ENCODE results near the gene NAA15. TPM values are rescaled to one million over a fixed set of nuclear protein-coding genes. Genes with fewer than 3 reads are reported as not detected.

NAA15 gene
- total and polyA plus RNA-seq, 2 donors (not counting 3 experiments of a cell fraction or from before 2014, with no cell fraction given), result 4.5 to 67.9 TPM

- Histone ChIP-seq H3K27ac (ENCODE audit: insufficient read depth, low read depth, low read length) (no peak overlapping the region), H3K4me1 (ENCODE audit: control insufficient read depth, extremely low read depth, insufficient read depth, low read length) (peaks cover 12% of the 10 kb centered on the region), H3K9me3 (replicated peaks; ENCODE audit: control insufficient read depth, insufficient read depth, low read length) (no peaks in the 10 kb centered on the region), H3K4me2 (ENCODE audit: insufficient read depth, low read length) (no peak overlapping the region), H3K79me2 (ENCODE audit: control insufficient read depth, insufficient read depth, low read length) (peaks cover 85% of the 10 kb centered on the region), H3K27me3 (ENCODE audit: control insufficient read depth in 2 of 2, insufficient read depth in 2 of 2, low read length in 2 of 2) (no peaks in the 10 kb centered on the region), H3K36me3 (ENCODE audit: control insufficient read depth in 2 of 2, extremely low read depth in 1 of 2, insufficient read depth in 2 of 2, low read length in 2 of 2) (no peaks in the 10 kb centered on the region), H3K9me1 (replicated peaks; ENCODE audit: control insufficient read depth, extremely low read depth, insufficient read depth, low read length) (no peaks in the 10 kb centered on the region), H2AFZ (ENCODE audit: low read depth, low read length) (no peak overlapping the region), H3K9ac (replicated peaks; ENCODE audit: extremely low read depth, insufficient read depth, low read length) (no peak overlapping the region), H3K4me3 (replicated peaks in 1 of 3; ENCODE audit: insufficient read depth in 1 of 3, low read depth in 1 of 3, low read length in 3 of 3) (no peak overlapping the region), H4K20me1 (replicated peaks; ENCODE audit: control insufficient read depth, extremely low read depth, insufficient read depth, low read length) (no peaks in the 10 kb centered on the region)
- TF ChIP-seq JUN (IDR thresholded peaks at IDR 0.05; ENCODE audit: borderline replicate concordance, insufficient read depth, insufficient read length, low read depth) (no peak), EZH2 (IDR thresholded peaks at IDR 0.05; ENCODE audit: borderline replicate concordance, low read depth, low read length, severe bottlenecking) (no peak), MYC (IDR thresholded peaks at IDR 0.05; ENCODE audit: low read depth, low read length) (no peak), FOS (IDR thresholded peaks at IDR 0.05; ENCODE audit: borderline replicate concordance, insufficient read depth, low read length) (no peak), GATA2 (IDR thresholded peaks at IDR 0.05; ENCODE audit: insufficient read depth, insufficient read length, low read depth, low read length) (no peak), POLR2A (IDR thresholded peaks at IDR 0.05; ENCODE audit: low read depth, low read length) (no peak), POLR2AphosphoS5 (IDR thresholded peaks at IDR 0.05; ENCODE audit: insufficient read depth, low read depth, low read length) (no peak), MAX (IDR thresholded peaks at IDR 0.05; ENCODE audit: insufficient read depth, insufficient read length) (no peak)
- FAIRE-seq, result no peak
- no TSS peak for BruUV-seq (replicated peaks)
- ChIA-PET CTCF (no interaction called here), POLR2A (no interaction called here)
- dilution Hi-C loops (cut with MboI; ENCODE audit: extremely low pct_ligation_motif_present, low sequenced_read_pairs) (no loop called here), intact Hi-C loops (cut with micrococcal nuclease) (no loop called here)
- no peak for DNase-seq (ENCODE audit: low read depth, low spot score)
These were observed 3.6 kb downstream of the NAA15 start for GRCh38 chr4:139304920-139305319.

GRCh38 chr4:139311909-139312308 lies 10.6 kb downstream of the NAA15 start:
- Histone ChIP-seq H3K9me1 (replicated peaks; ENCODE audit: control insufficient read depth, extremely low read depth, insufficient read depth, low read length) (no peaks in the 10 kb centered on the region), H3K9ac (replicated peaks; ENCODE audit: extremely low read depth, insufficient read depth, low read length) (no peak overlapping the region), H3K79me2 (ENCODE audit: control insufficient read depth, insufficient read depth, low read length) (peaks cover 98% of the 10 kb centered on the region), H3K4me3 (replicated peaks in 1 of 3; ENCODE audit: insufficient read depth in 1 of 3, low read depth in 1 of 3, low read length in 3 of 3) (no peak overlapping the region), H3K9me3 (replicated peaks; ENCODE audit: control insufficient read depth, insufficient read depth, low read length) (no peaks in the 10 kb centered on the region), H4K20me1 (replicated peaks; ENCODE audit: control insufficient read depth, extremely low read depth, insufficient read depth, low read length) (peaks cover 4% of the 10 kb centered on the region), H2AFZ (ENCODE audit: low read depth, low read length) (no peak overlapping the region), H3K27me3 (ENCODE audit: control insufficient read depth in 2 of 2, insufficient read depth in 2 of 2, low read length in 2 of 2) (no peaks in the 10 kb centered on the region), H3K27ac (ENCODE audit: insufficient read depth, low read depth, low read length) (no peak overlapping the region), H3K36me3 (ENCODE audit: control insufficient read depth in 2 of 2, extremely low read depth in 1 of 2, insufficient read depth in 2 of 2, low read length in 2 of 2) (no peaks in the 10 kb centered on the region), H3K4me2 (ENCODE audit: insufficient read depth, low read length) (no peak overlapping the region), H3K4me1 (ENCODE audit: control insufficient read depth, extremely low read depth, insufficient read depth, low read length) (no peaks in the 10 kb centered on the region)
- dilution Hi-C loops (cut with MboI; ENCODE audit: extremely low pct_ligation_motif_present, low sequenced_read_pairs) (no loop called here), intact Hi-C loops (cut with micrococcal nuclease) (no loop called here)
- no TSS peak for BruUV-seq (replicated peaks)
- no peak for TF ChIP-seq POLR2AphosphoS5 (IDR thresholded peaks at IDR 0.05; ENCODE audit: insufficient read depth, low read depth, low read length)
- no peak for TF ChIP-seq GATA2 (IDR thresholded peaks at IDR 0.05; ENCODE audit: insufficient read depth, insufficient read length, low read depth, low read length)
- TF ChIP-seq JUN (IDR thresholded peaks at IDR 0.05; ENCODE audit: borderline replicate concordance, insufficient read depth, insufficient read length, low read depth), result no peak
- no peak for DNase-seq (ENCODE audit: low read depth, low spot score)
- FAIRE-seq, result no peak
- ChIA-PET POLR2A (no interaction called here), CTCF (interaction anchor here (1.9 to 2.5 kb wide), 3 partner anchors 10 to 16 kb away, joined by 7 to 11 read pairs (median 10); partner anchors contain the start of genes NAA15 and NDUFC1)

All from endothelial cell of umbilical vein (primary cell).